H1 (cell line): Measurements from ENCODE around the gene LYZ.

Experiments used
- CEBPB ChIP-seq: IDR thresholded peaks from 2 replicates; pipeline ENCODE4 v1.6.1; 2012; ENCODE audit warnings: low read depth, low read length
- JUN ChIP-seq: IDR thresholded peaks from 2 replicates; pipeline ENCODE4 v1.6.1; 2011; ENCODE audit warnings: low read depth, mild to moderate bottlenecking, improper control_type of control experiment, low read length
- JUND ChIP-seq: IDR thresholded peaks from 2 replicates; pipeline ENCODE4 v1.6.1; 2011; ENCODE audit warnings: mild to moderate bottlenecking, improper control_type of control experiment, low read length
- NANOG ChIP-seq: IDR thresholded peaks from 2 replicates; pipeline ENCODE4 v1.6.1; 2011; ENCODE audit warnings: low read length, low read depth, mild to moderate bottlenecking, inconsistent platforms; ENCODE audit not compliant: insufficient read depth, poor library complexity, severe bottlenecking
- POLR2A ChIP-seq, 2 experiments: IDR thresholded peaks; 1 replicate in 1 of 2; 2 replicates in 1 of 2; pipeline ENCODE4 v1.6.1; 2011; ENCODE audit warnings: low read depth in 2 of 2, low read length in 2 of 2, mild to moderate bottlenecking in 2 of 2; ENCODE audit errors: control extremely low read depth in 1 of 2
- TBP ChIP-seq: IDR thresholded peaks from 2 replicates; pipeline ENCODE4 v1.6.1; 2011; ENCODE audit warnings: low read depth, low read length, improper control_type of control experiment
- ZNF274 ChIP-seq: IDR thresholded peaks from 2 replicates; pipeline ENCODE4 v1.7.0; 2012; ENCODE audit warnings: low read length, borderline replicate concordance; ENCODE audit errors: extremely low read depth
- TF ChIP-seq, protein P1 (sequence below), 3 experiments: IDR thresholded peaks; 1 replicate in 2 of 3; 2 replicates in 1 of 3; pipeline versions ENCODE4 v1.5.1 to v1.6.1; 2011; ENCODE audit warnings: low read length in 3 of 3, mild to moderate bottlenecking in 3 of 3, inconsistent platforms in 2 of 3, low read depth in 1 of 3, moderate library complexity in 1 of 3; ENCODE audit not compliant: insufficient read depth in 1 of 3; ENCODE audit errors: control extremely low read depth in 1 of 3
- TF ChIP-seq, protein P2 (sequence below): IDR thresholded peaks from 2 replicates; pipeline ENCODE4 v1.6.1; 2011; ENCODE audit warnings: low read length, improper control_type of control experiment

DNA sequence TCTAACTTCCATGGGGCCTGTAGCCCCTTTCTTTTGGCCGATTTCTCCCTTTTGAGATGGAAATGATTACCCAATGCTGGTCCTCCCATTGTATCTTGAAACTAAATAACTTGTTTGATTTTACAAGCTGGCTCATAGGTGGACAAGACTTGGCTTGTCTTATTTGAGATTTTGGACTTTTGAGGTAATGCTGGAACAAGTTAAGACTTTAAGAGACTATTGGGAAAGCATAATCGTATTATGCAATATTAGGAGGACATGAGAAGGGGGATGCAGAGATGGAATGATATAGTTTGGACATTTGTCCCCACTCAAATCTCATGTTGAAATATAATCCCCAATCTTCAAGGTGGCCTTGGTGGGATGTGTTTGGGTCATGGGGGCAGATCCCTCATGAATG, 49.2 kb upstream of the LYZ start:
- TF ChIP-seq, protein P1, sequence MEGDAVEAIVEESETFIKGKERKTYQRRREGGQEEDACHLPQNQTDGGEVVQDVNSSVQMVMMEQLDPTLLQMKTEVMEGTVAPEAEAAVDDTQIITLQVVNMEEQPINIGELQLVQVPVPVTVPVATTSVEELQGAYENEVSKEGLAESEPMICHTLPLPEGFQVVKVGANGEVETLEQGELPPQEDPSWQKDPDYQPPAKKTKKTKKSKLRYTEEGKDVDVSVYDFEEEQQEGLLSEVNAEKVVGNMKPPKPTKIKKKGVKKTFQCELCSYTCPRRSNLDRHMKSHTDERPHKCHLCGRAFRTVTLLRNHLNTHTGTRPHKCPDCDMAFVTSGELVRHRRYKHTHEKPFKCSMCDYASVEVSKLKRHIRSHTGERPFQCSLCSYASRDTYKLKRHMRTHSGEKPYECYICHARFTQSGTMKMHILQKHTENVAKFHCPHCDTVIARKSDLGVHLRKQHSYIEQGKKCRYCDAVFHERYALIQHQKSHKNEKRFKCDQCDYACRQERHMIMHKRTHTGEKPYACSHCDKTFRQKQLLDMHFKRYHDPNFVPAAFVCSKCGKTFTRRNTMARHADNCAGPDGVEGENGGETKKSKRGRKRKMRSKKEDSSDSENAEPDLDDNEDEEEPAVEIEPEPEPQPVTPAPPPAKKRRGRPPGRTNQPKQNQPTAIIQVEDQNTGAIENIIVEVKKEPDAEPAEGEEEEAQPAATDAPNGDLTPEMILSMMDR (IDR thresholded peaks at IDR 0.05; ENCODE audit: control extremely low read depth in 1 of 3, insufficient read depth in 1 of 3, low read depth in 1 of 3, low read length in 3 of 3): no peak
- TF ChIP-seq, protein P2, sequence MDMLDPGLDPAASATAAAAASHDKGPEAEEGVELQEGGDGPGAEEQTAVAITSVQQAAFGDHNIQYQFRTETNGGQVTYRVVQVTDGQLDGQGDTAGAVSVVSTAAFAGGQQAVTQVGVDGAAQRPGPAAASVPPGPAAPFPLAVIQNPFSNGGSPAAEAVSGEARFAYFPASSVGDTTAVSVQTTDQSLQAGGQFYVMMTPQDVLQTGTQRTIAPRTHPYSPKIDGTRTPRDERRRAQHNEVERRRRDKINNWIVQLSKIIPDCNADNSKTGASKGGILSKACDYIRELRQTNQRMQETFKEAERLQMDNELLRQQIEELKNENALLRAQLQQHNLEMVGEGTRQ: no peak
- no peak for TF ChIP-seq TBP
- TF ChIP-seq JUND: no peak
- no peak for TF ChIP-seq ZNF274
- TF ChIP-seq JUN: no peak
- TF ChIP-seq POLR2A (IDR thresholded peaks at IDR 0.05; ENCODE audit: control extremely low read depth in 1 of 2, low read depth in 2 of 2, low read length in 2 of 2): no peak
- no peak for TF ChIP-seq NANOG
- no peak for TF ChIP-seq CEBPB
